GM21447 (cell line): ENCODE measurements around the gene MX1.

ENCODE experiments used
- ATAC-seq: cut with Tn5 transposase; IDR thresholded peaks from one replicate; pipeline ENCODE4 v1.9.1; 2021; ENCODE audit not compliant: unreplicated experiment

MX1 gene

GRCh38 chr21:41431788-41432548 lies 5.9 kb downstream of the MX1 start:
- ATAC-seq: peak; percentile 81

GRCh38 chr21:41432562-41433460 lies 6.8 kb downstream of the MX1 start:
- ATAC-seq: no peak

- no peak for ATAC-seq
Measured at GRCh38 chr21:41433566-41433965, 7.5 kb downstream of the MX1 start.

- no peak for ATAC-seq
Measured at GRCh38 chr21:41435706-41436105, 9.7 kb downstream of the MX1 start.

GRCh38 chr21:41437729-41438128 lies 11.7 kb downstream of the MX1 start:
- ATAC-seq: no peak

GRCh38 chr21:41438425-41439113 lies 12.5 kb downstream of the MX1 start:
- ATAC-seq: no peak

- no peak for ATAC-seq
Measured at GRCh38 chr21:41439248-41439647, 13.2 kb downstream of the MX1 start.

- no peak for ATAC-seq
Measured at GRCh38 chr21:41441546-41441945, 15.5 kb downstream of the MX1 start.

- no peak for ATAC-seq
Measured at GRCh38 chr21:41442481-41443186, 16.6 kb downstream of the MX1 start.

- no peak for ATAC-seq
Measured at GRCh38 chr21:41443562-41443961, 17.5 kb downstream of the MX1 start.

GRCh38 chr21:41444703-41445464 lies 18.8 kb downstream of the MX1 start:
- no peak for ATAC-seq

- no peak for ATAC-seq
Measured at GRCh38 chr21:41445465-41445862, 19.4 kb downstream of the MX1 start.

GRCh38 chr21:41446586-41446985 lies 20.5 kb downstream of the MX1 start:
- ATAC-seq: no peak

GRCh38 chr21:41447356-41447755 lies 21.3 kb downstream of the MX1 start:
- no peak for ATAC-seq

- no peak for ATAC-seq
Measured at GRCh38 chr21:41449613-41450012, 23.6 kb downstream of the MX1 start.

GRCh38 chr21:41451753-41452676 lies 26.0 kb downstream of the MX1 start:
- no peak for ATAC-seq

GRCh38 chr21:41453198-41453597 lies 27.2 kb downstream of the MX1 start:
- no peak for ATAC-seq

GRCh38 chr21:41453761-41454160 lies 27.7 kb downstream of the MX1 start:
- no peak for ATAC-seq

- no peak for ATAC-seq
Measured at GRCh38 chr21:41458121-41458520, 32.1 kb downstream of the MX1 start.
